Testis (tissue), 3 donors: Measurements from ENCODE around the gene MAN2A2. TPM values are rescaled to one million over a fixed set of nuclear protein-coding genes. Genes with fewer than 3 reads are reported as not detected.

Source experiments
- DNase-seq: peaks from one replicate; pipeline ENCODE4 v3.0.0-alpha.2; 2019
- H3K27ac ChIP-seq, 2 donors: fragments of 200-600 bp; sonication (generic); one replicate each; pipeline ENCODE4 v1.5.1; 2019
- H3K27me3 ChIP-seq: fragments of 200-600 bp; sonication (generic); one replicate; pipeline ENCODE4 v1.5.1; 2019
- H3K36me3 ChIP-seq: fragments of 200-600 bp; sonication (generic); one replicate; pipeline ENCODE4 v1.5.1; 2017; ENCODE audit warnings: low read depth; ENCODE audit errors: missing control alignments
- H3K4me1 ChIP-seq: fragments of 200-600 bp; sonication (generic); one replicate; pipeline ENCODE4 v1.5.1; 2019
- H3K4me3 ChIP-seq, 2 donors: fragments of 200-600 bp; sonication (generic); one replicate each; pipeline ENCODE4 v1.5.1; 2017 to 2019
- H3K9me3 ChIP-seq: fragments of 200-600 bp; sonication (generic); one replicate; pipeline ENCODE4 v1.5.1; 2017
- CTCF ChIP-seq, 3 experiments: fragments of 450-650 bp in 2 of 3; fragments of 200-600 bp in 1 of 3; sonication (generic) in 1 of 3; IDR thresholded peaks; one replicate each; pipeline ENCODE4 v1.5.1; 2016 to 2019; ENCODE audit warnings: antibody characterized with exemption in 3 of 3, mild to moderate bottlenecking in 2 of 3, moderate library complexity in 1 of 3
- POLR2A ChIP-seq: fragments of 450-650 bp; IDR thresholded peaks from one replicate; pipeline ENCODE4 v1.6.1; 2017; ENCODE audit warnings: antibody characterized with exemption, mild to moderate bottlenecking, moderate library complexity
- WGBS, 2 donors: methylation state at CpG; one replicate each; pipeline ENCODE4 v1.1.5; 2018; 5-methylcytosine and 5-hydroxymethylcytosine counted together
- intact Hi-C: fragments of 100-400 bp; cut with DNase I; formaldehyde crosslinking; loops from one replicate; pipeline ENCODE4 v1.15.1; 2023; ENCODE audit warnings: low total_unique reads
- polyA plus RNA-seq: library from polyadenylated mRNA; stranded (reverse); fragments of 350-450 nt; fragmentation: Illumina TruSeq; extraction: RNeasy Lipid Tissue Mini Kit (QIAGEN cat#74804); gene quantifications from one replicate; pipeline ENCODE4 v1.2.3, GENCODE V29; 2014; ENCODE audit warnings: low read depth, low replicate concordance; ENCODE audit not compliant: insufficient read depth
- total RNA-seq, 2 donors: library from RNA; depleted of rRNA; stranded (reverse); fragments of >200 nt; gene quantifications; one replicate each; pipeline ENCODE4 v1.2.3, GENCODE V29; 2016

Gene MAN2A2
- total and polyA plus RNA-seq, 3 donors from 2014 or later, result 101 to 151 (median 128) TPM

- Histone ChIP-seq H3K36me3 (no peaks in the 10 kb centered on the region), H3K4me1 (no peaks in the 10 kb centered on the region), H3K4me3 (no peak overlapping the region), H3K27me3 (no peaks in the 10 kb centered on the region), H3K9me3 (no peaks in the 10 kb centered on the region), H3K27ac (no peak overlapping the region)
- no peak for DNase-seq
- no peak for TF ChIP-seq POLR2A
- TF ChIP-seq CTCF (IDR thresholded peaks at IDR 0.05), result no peak
- 82 to 93% methylated on average over 4 to 5 of the region's 5 CpGs for WGBS, 2 donors
- intact Hi-C loops, result no loop called here
Observed at GRCh38 chr15:90862964-90863778, 39.9 kb upstream of the MAN2A2 start.

GRCh38 chr15:90863987-90864386, 39.1 kb upstream of the MAN2A2 start:
- Histone ChIP-seq H3K9me3 (no peaks in the 10 kb centered on the region), H3K27me3 (no peaks in the 10 kb centered on the region), H3K27ac (no peak overlapping the region), H3K4me1 (peaks cover under 1% of the 10 kb centered on the region), H3K4me3 (no peak overlapping the region), H3K36me3 (no peaks in the 10 kb centered on the region)
- no peak for DNase-seq
- 87 to 91% methylated on average over 4 of the region's 4 CpGs for WGBS, 2 donors
- intact Hi-C loops, result no loop called here
- TF ChIP-seq POLR2A, result no peak
- no peak for TF ChIP-seq CTCF (IDR thresholded peaks at IDR 0.05)

- WGBS, 2 donors, result 80 to 96% methylated on average over 5 to 10 of the region's 10 CpGs
- no peak for DNase-seq
- H3K4me3 ChIP-seq, result no peak overlapping the region
- TF ChIP-seq CTCF (IDR thresholded peaks at IDR 0.05) (no peak), POLR2A (no peak)
- H3K27me3 ChIP-seq, result no peaks in the 10 kb centered on the region
- no peaks in the 10 kb centered on the region for H3K36me3 ChIP-seq
- intact Hi-C loops, result no loop called here
- no peak overlapping the region for H3K27ac ChIP-seq
- H3K9me3 ChIP-seq, result no peaks in the 10 kb centered on the region
- H3K4me1 ChIP-seq, result peaks cover 5% of the 10 kb centered on the region
Observed at GRCh38 chr15:90864507-90864906, 38.6 kb upstream of the MAN2A2 start.

GRCh38 chr15:90865702-90866101, 37.4 kb upstream of the MAN2A2 start:
- peaks cover 15% of the 10 kb centered on the region for H3K4me1 ChIP-seq
- no peak for DNase-seq
- no peak for TF ChIP-seq POLR2A
- no peak for TF ChIP-seq CTCF (IDR thresholded peaks at IDR 0.05)
- 86 to 91% methylated on average over 4 of the region's 4 CpGs for WGBS, 2 donors
- H3K27ac ChIP-seq, result no peak overlapping the region
- intact Hi-C loops, result no loop called here
- H3K4me3 ChIP-seq, result no peak overlapping the region
- H3K36me3 ChIP-seq, result no peaks in the 10 kb centered on the region
- H3K9me3 ChIP-seq, result no peaks in the 10 kb centered on the region
- no peaks in the 10 kb centered on the region for H3K27me3 ChIP-seq

- intact Hi-C loops, result no loop called here
- Histone ChIP-seq H3K4me3 (no peak overlapping the region), H3K27ac (no peak overlapping the region), H3K27me3 (no peaks in the 10 kb centered on the region), H3K4me1 (peaks cover 18% of the 10 kb centered on the region), H3K36me3 (no peaks in the 10 kb centered on the region), H3K9me3 (no peaks in the 10 kb centered on the region)
- DNase-seq, result no peak
- WGBS, 2 donors, result 54 to 61% methylated on average over 15 to 16 of the region's 16 CpGs
- TF ChIP-seq POLR2A (no peak), CTCF (IDR thresholded peaks at IDR 0.05) (no peak)
Observed at GRCh38 chr15:90866161-90866715, 36.9 kb upstream of the MAN2A2 start.
